Hepatocyte (in vitro differentiated cells): ENCODE measurements around the gene TRMT1. TPM values are rescaled to one million over a fixed set of nuclear protein-coding genes. Genes with fewer than 3 reads are reported as not detected.

Experiments
- DNase-seq: peaks from one replicate; pipeline ENCODE4 v3.0.0-alpha.2; 2016; ENCODE audit warnings: low spot score
- H2AFZ ChIP-seq: fragments of 200-600 bp; sonication (generic); 2 replicates; pipeline ENCODE4 v1.6.0; 2016; ENCODE audit warnings: antibody characterized with exemption, mild to moderate bottlenecking
- H3K27ac ChIP-seq: fragments of 200-600 bp; sonication (generic); 2 replicates; pipeline ENCODE4 v1.5.1; 2016; ENCODE audit warnings: mild to moderate bottlenecking
- H3K27me3 ChIP-seq: fragments of 200-600 bp; sonication (generic); 2 replicates; pipeline ENCODE4 v1.6.1; 2016
- H3K36me3 ChIP-seq: fragments of 200-600 bp; sonication (generic); replicated peaks from 2 replicates; pipeline ENCODE4 v1.5.1; 2016; ENCODE audit warnings: low read depth; ENCODE audit not compliant: insufficient read depth
- H3K4me1 ChIP-seq: fragments of 200-600 bp; sonication (generic); 2 replicates; pipeline ENCODE4 v1.5.1; 2016; ENCODE audit warnings: mild to moderate bottlenecking, moderate library complexity; ENCODE audit not compliant: insufficient read depth
- H3K4me2 ChIP-seq: fragments of 200-600 bp; sonication (generic); 2 replicates; pipeline ENCODE4 v1.6.0; 2016
- H3K4me3 ChIP-seq: fragments of 200-600 bp; sonication (generic); 2 replicates; pipeline ENCODE4 v1.5.1; 2016; ENCODE audit warnings: mild to moderate bottlenecking
- H3K79me2 ChIP-seq: fragments of 200-600 bp; sonication (generic); 2 replicates; pipeline ENCODE4 v1.6.0; 2017; ENCODE audit warnings: mild to moderate bottlenecking
- H3K9me2 ChIP-seq: fragments of 200-600 bp; sonication (generic); replicated peaks from 2 replicates; pipeline ENCODE4 v1.6.0; 2017; ENCODE audit warnings: mild to moderate bottlenecking; ENCODE audit not compliant: insufficient read depth
- H3K9me3 ChIP-seq: fragments of 200-600 bp; sonication (generic); 2 replicates; pipeline ENCODE4 v1.5.1; 2016; ENCODE audit warnings: low read depth, mild to moderate bottlenecking
- H4K20me1 ChIP-seq: fragments of 200-600 bp; sonication (generic); 2 replicates; pipeline ENCODE4 v1.6.0; 2016; ENCODE audit warnings: mild to moderate bottlenecking; ENCODE audit not compliant: insufficient read depth, poor library complexity, severe bottlenecking
- CTCF ChIP-seq: fragments of 200-600 bp; sonication (generic); IDR thresholded peaks from 2 replicates; pipeline ENCODE4 v1.5.1; 2016; ENCODE audit warnings: antibody characterized with exemption, mild to moderate bottlenecking; ENCODE audit not compliant: poor library complexity
- EZH2 ChIP-seq: fragments of 200-600 bp; sonication (generic); IDR thresholded peaks from 2 replicates; pipeline ENCODE4 v1.6.1; 2016; ENCODE audit warnings: antibody characterized with exemption, mild to moderate bottlenecking, borderline replicate concordance
- EZH2phosphoT487 ChIP-seq: fragments of 200-600 bp; sonication (generic); IDR thresholded peaks from one replicate; pipeline ENCODE4 v1.6.1; 2018; ENCODE audit warnings: antibody characterized with exemption, mild to moderate bottlenecking, low read depth, moderate library complexity; ENCODE audit not compliant: unreplicated experiment, severe bottlenecking
- WGBS: methylation state at CpG from one replicate; pipeline ENCODE4 v1.1.6; 2016; ENCODE audit warnings: low lambda C conversion rate; ENCODE audit errors: missing lambda C conversion rate; 5-methylcytosine and 5-hydroxymethylcytosine counted together
- polyA plus RNA-seq: library from polyadenylated mRNA; unstranded; fragments of >200 nt; fragmentation: Nextera tagmentation; extraction: Ambion mirVana; gene quantifications from 2 replicates; pipeline ENCODE4 v1.2.1, GENCODE V29; 2016
- total RNA-seq: library from RNA; depleted of rRNA; stranded (reverse); fragments of >200 nt; gene quantifications from 2 replicates; pipeline ENCODE4 v1.2.3, GENCODE V29; 2014

TRMT1 gene
- total and polyA plus RNA-seq, 2 experiments from 2014 or later, result 31.2 to 33.4 TPM

DNA sequence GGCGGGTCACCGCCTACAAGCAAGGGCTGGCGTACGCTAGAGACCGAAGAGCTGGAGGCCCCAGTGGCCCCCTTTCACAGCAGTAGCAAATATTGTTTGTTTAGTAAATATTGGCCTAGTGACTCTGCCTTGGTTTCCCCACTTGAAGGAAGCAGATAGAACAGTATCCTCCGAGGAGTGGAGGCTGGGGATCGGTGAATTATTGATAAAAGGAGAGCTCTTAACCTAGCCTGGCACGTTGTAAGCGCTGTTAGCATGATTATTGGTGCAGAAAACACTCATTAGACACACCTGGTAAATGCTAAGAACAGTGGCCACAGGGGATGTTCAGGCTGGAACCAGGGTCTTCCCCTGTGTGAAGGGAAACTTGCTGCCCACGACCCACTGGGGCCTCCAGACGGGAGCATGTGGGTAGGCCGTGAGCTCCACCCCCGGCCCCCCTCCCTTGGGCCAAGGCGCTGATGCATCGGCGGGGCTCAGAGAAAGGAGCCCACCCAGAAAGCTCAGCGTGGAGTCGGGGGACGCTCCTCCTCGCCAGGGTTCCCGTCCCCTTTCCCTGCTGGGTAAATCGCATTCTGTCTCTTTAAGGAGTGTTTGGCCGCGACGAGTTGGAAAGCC lies 35.9 kb upstream of the TRMT1 start:
- Histone ChIP-seq H4K20me1 (peaks cover 16% of the 10 kb centered on the region), H3K9me3 (no peaks in the 10 kb centered on the region), H3K27me3 (no peaks in the 10 kb centered on the region), H3K4me2 (peak overlapping the region; percentile 96), H2AFZ (no peak overlapping the region), H3K79me2 (peaks cover 48% of the 10 kb centered on the region), H3K9me2 (no peaks in the 10 kb centered on the region), H3K4me3 (peak overlapping the region; percentile 58), H3K36me3 (no peaks in the 10 kb centered on the region), H3K27ac (peak overlapping the region; percentile 99), H3K4me1 (peaks cover 23% of the 10 kb centered on the region)
- no peak for DNase-seq
- TF ChIP-seq EZH2phosphoT487 (no peak), EZH2 (no peak), CTCF (no peak)
- 1% methylated on average over 25 of the region's 25 CpGs for WGBS

DNA sequence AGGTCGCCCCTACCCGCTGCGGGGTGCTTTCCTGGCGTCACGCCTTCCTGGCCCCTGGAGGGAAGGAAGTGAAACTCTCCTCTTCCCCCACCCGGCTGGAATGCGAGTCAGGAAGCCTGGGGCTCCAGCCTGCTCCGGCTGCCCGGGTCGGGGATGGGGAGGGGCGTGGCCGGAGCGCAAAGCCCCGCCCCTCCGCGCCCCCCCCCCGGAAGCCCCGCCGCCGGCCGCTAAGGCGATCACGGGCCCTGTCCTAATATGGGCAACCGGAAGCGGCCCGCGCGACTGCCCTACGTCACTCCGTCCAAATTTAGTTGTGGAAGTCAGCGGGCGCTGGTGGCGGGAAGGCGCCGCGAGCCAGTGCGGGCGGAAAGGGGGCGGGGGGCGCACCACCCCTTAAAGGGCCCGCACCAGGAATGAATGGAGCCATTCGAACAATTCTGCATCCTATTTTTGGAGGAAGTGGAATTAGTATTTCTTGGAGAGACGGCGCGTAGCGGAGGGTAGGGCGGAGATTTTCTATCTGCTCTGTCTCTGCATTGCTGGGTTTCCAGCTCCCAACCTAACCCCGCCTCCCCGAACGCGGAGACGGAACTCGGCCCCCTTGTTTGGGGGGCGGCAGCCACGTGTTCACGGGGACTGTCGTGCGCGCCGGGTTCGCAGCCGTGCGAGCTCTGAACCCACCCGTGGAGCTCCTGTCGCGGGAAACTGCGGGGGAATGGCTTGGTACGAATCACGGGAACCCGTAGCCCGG lies 35.2 kb upstream of the TRMT1 start:
- peak; percentile 99 for DNase-seq
- Histone ChIP-seq H3K36me3 (no peaks in the 10 kb centered on the region), H3K9me2 (no peaks in the 10 kb centered on the region), H2AFZ (no peak overlapping the region), H3K4me1 (peaks cover 23% of the 10 kb centered on the region), H3K9me3 (no peaks in the 10 kb centered on the region), H3K27me3 (no peaks in the 10 kb centered on the region), H3K27ac (peak overlapping the region; percentile 100), H4K20me1 (peaks cover 16% of the 10 kb centered on the region), H3K4me3 (peak overlapping the region; percentile 58), H3K79me2 (peaks cover 52% of the 10 kb centered on the region), H3K4me2 (peak overlapping the region; percentile 96)
- WGBS, result 1% methylated on average over 57 of the region's 71 CpGs
- no peak for TF ChIP-seq EZH2phosphoT487
- no peak for TF ChIP-seq CTCF
- TF ChIP-seq EZH2, result no peak

DNA sequence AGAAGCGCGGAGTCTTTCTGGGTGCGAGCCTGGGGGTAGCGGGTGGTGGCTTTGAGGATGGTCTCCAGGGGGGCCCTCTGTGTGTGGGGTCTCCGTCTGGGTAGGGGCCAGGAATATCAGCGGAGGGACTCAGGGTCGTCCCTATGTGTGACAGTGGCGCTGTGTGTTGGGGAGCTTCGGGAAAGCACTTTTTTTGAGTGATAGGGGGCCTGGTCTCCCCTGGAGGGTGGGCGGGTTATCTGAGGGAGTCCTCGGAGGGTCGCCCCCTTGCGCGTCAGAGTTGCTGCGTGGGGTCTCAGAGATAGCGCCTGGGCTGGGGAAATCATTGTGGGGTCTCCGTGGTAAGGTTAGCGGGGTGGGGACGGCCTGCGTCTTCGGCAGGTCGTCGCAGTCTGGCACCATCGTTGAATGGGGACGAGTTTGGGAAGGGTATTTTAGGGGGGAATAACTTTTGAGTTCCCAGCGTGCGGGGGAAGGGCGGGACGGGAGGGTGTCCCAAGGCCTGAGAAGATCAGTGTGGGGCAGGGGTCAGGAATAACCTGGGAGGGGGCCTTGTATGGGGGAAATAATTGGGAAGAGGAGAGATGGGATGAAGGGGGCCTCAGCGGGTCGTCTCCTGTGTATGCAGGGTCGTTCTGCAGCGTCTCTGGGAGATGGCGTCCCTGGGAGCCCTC lies 34.5 kb upstream of the TRMT1 start:
- no peaks in the 10 kb centered on the region for H3K36me3 ChIP-seq
- H3K9me3 ChIP-seq, result no peaks in the 10 kb centered on the region
- no peaks in the 10 kb centered on the region for H3K27me3 ChIP-seq
- peak overlapping the region; percentile 100 for H3K27ac ChIP-seq
- peak overlapping the region; percentile 89 for H3K4me2 ChIP-seq
- no peak overlapping the region for H2AFZ ChIP-seq
- H3K79me2 ChIP-seq, result peaks cover 52% of the 10 kb centered on the region
- TF ChIP-seq EZH2, result no peak
- TF ChIP-seq EZH2phosphoT487, result no peak
- TF ChIP-seq CTCF, result no peak
- H3K4me3 ChIP-seq, result peak overlapping the region; percentile 76
- DNase-seq, result peak; percentile 35
- H3K9me2 ChIP-seq, result no peaks in the 10 kb centered on the region
- H3K4me1 ChIP-seq, result peaks cover 19% of the 10 kb centered on the region
- 2% methylated on average over 17 of the region's 34 CpGs for WGBS
- peaks cover 16% of the 10 kb centered on the region for H4K20me1 ChIP-seq
